ENCODE measurements around the gene TNFAIP8L2. TPM values are rescaled to one million over a fixed set of nuclear protein-coding genes. Genes with fewer than 3 reads are reported as not detected.

The TNFAIP8L2 gene
- total RNA-seq, 1 experiment from 2014 or later, result not detected

- CTCF ChIA-PET, result no interaction called here
- no peak for ATAC-seq
These were observed 20.7 kb upstream of the TNFAIP8L2 start for GRCh38 chr1:151135433-151136385.

GRCh38 chr1:151137789-151138188, 18.7 kb upstream of the TNFAIP8L2 start:
- POLR2A ChIA-PET (ENCODE audit: unreplicated experiment), result no interaction called here
- H4K20me1 ChIP-seq (ENCODE audit: low read length), result no peaks in the 10 kb centered on the region
- H3K4me3 ChIP-seq (ENCODE audit: low read length), result no peak overlapping the region
- DNase-seq (no peak), ATAC-seq (no peak)
- H3K4me2 ChIP-seq (ENCODE audit: low read length), result no peak overlapping the region
- CTCF ChIA-PET, result no interaction called here
- BruUV-seq (replicated peaks), result no TSS peak
- H3K4me1 ChIP-seq (ENCODE audit: insufficient read depth, low read length), result no peaks in the 10 kb centered on the region
- intact Hi-C loops (cut with micrococcal nuclease), result no loop called here
- no peaks in the 10 kb centered on the region for H3K36me3 ChIP-seq (ENCODE audit: low read depth, low read length)
- no peak overlapping the region for H2AFZ ChIP-seq (ENCODE audit: low read length)
- no peaks in the 10 kb centered on the region for H3F3A ChIP-seq (ENCODE audit: low read length, unreplicated experiment)
- H3K9me3 ChIP-seq (ENCODE audit: low read length), result no peaks in the 10 kb centered on the region
- no peaks in the 10 kb centered on the region for H3K27me3 ChIP-seq (ENCODE audit: low read length)
- no peaks in the 10 kb centered on the region for H3K79me2 ChIP-seq (ENCODE audit: low read length)
- H3K27ac ChIP-seq (ENCODE audit: low read length), result no peak overlapping the region
- TF ChIP-seq EZH2 (IDR thresholded peaks at IDR 0.05; ENCODE audit: low read length, unreplicated experiment), result no peak
- no peak for TF ChIP-seq CTCF (conservative IDR thresholded peaks at IDR 0.05; ENCODE audit: low read depth, low read length)
- no peak for TF ChIP-seq EZH2phosphoT487 (IDR thresholded peaks at IDR 0.05; ENCODE audit: borderline replicate concordance, low read length)
- H3K9me2 ChIP-seq (replicated peaks; ENCODE audit: low read length), result no peaks in the 10 kb centered on the region
- H3K9ac ChIP-seq (ENCODE audit: low read length), result no peak overlapping the region

More at GRCh38 chr1:151135433-151136385, 20.7 kb upstream of the TNFAIP8L2 start:
- Histone ChIP-seq H3K9me3 (ENCODE audit: low read length) (no peaks in the 10 kb centered on the region), H3K27ac (ENCODE audit: low read length) (no peak overlapping the region), H3K79me2 (ENCODE audit: low read length) (no peaks in the 10 kb centered on the region), H3K4me3 (ENCODE audit: low read length) (no peak overlapping the region), H3F3A (ENCODE audit: low read length, unreplicated experiment) (no peaks in the 10 kb centered on the region), H3K4me1 (ENCODE audit: insufficient read depth, low read length) (no peaks in the 10 kb centered on the region), H4K20me1 (ENCODE audit: low read length) (no peaks in the 10 kb centered on the region), H3K27me3 (ENCODE audit: low read length) (no peaks in the 10 kb centered on the region), H3K9me2 (replicated peaks; ENCODE audit: low read length) (no peaks in the 10 kb centered on the region), H3K36me3 (ENCODE audit: low read depth, low read length) (no peaks in the 10 kb centered on the region), H3K4me2 (ENCODE audit: low read length) (no peak overlapping the region), H3K9ac (ENCODE audit: low read length) (no peak overlapping the region), H2AFZ (ENCODE audit: low read length) (no peak overlapping the region)
- POLR2A ChIA-PET (ENCODE audit: unreplicated experiment), result no interaction called here
- no peak for TF ChIP-seq CTCF (conservative IDR thresholded peaks at IDR 0.05; ENCODE audit: low read depth, low read length)
- TF ChIP-seq EZH2 (IDR thresholded peaks at IDR 0.05; ENCODE audit: low read length, unreplicated experiment), result no peak
- no peak for TF ChIP-seq EZH2phosphoT487 (IDR thresholded peaks at IDR 0.05; ENCODE audit: borderline replicate concordance, low read length)
- DNase-seq, result no peak
- intact Hi-C loops (cut with micrococcal nuclease), result no loop called here
- BruUV-seq (replicated peaks), result no TSS peak

All from PC-3 (cell line).